Endothelial cell of umbilical vein (primary cell): ENCODE data around the gene KLF2. TPM values are rescaled to one million over a fixed set of nuclear protein-coding genes. Genes with fewer than 3 reads are reported as not detected.

Source experiments
- BruUV-seq: library from RNA; stranded (reverse); fragments of 400-500 nt; replicated peaks from 2 replicates; lab custom pipeline; 2021; lab: Mats Ljungman, UMichigan
- CTCF ChIA-PET: fragments of 300-600, 350-600 bp; sonication (Branson Sonifier 250); formaldehyde crosslinking; loops from one replicate; lab custom pipeline; 2021; ENCODE audit warnings: antibody characterized with exemption, inconsistent platforms; lab: Charles Lee
- POLR2A ChIA-PET: fragments of 300-600, 350-600 bp; sonication (Branson Sonifier 250); formaldehyde crosslinking; loops from one replicate; lab custom pipeline; 2021; ENCODE audit warnings: antibody characterized with exemption, inconsistent platforms; lab: Charles Lee
- DNase-seq: peaks from one replicate; pipeline ENCODE4 v3.0.0-alpha.2; 2011; ENCODE audit warnings: low read depth, low spot score
- FAIRE-seq: peaks from 2 replicates; lab custom pipeline; 2011; peaks lifted over from hg19 to GRCh38; lab: Jason Lieb, UNC
- H2AFZ ChIP-seq: 2 replicates; pipeline ENCODE4 v1.6.0; 2012; ENCODE audit warnings: low read depth, low read length, control low read depth, inconsistent platforms
- H3K27ac ChIP-seq: 2 replicates; pipeline ENCODE4 v1.5.1; 2011; ENCODE audit warnings: low read depth, mild to moderate bottlenecking, control low read depth, low read length, moderate library complexity; ENCODE audit not compliant: insufficient read depth
- H3K27me3 ChIP-seq, 2 experiments: 2 replicates each; pipeline versions ENCODE4 v1.6.0 to v1.6.1; 2011; ENCODE audit warnings: low read length in 2 of 2, mixed read lengths in 1 of 2; ENCODE audit not compliant: control insufficient read depth in 2 of 2, insufficient read depth in 2 of 2
- H3K36me3 ChIP-seq, 2 experiments: 2 replicates in 1 of 2; 3 replicates in 1 of 2; pipeline ENCODE4 v1.5.1; 2011; ENCODE audit warnings: low read length in 2 of 2, mild to moderate bottlenecking in 1 of 2, moderate library complexity in 1 of 2; ENCODE audit not compliant: control insufficient read depth in 2 of 2, insufficient read depth in 2 of 2; ENCODE audit errors: extremely low read depth in 1 of 2
- H3K4me1 ChIP-seq: 3 replicates; pipeline ENCODE4 v1.5.1; 2011; ENCODE audit warnings: mild to moderate bottlenecking, low read length; ENCODE audit not compliant: control insufficient read depth, insufficient read depth; ENCODE audit errors: extremely low read depth
- H3K4me2 ChIP-seq: 2 replicates; pipeline ENCODE4 v1.6.1; 2011; ENCODE audit warnings: low read length, control low read depth, mixed read lengths; ENCODE audit not compliant: insufficient read depth
- H3K4me3 ChIP-seq, 3 experiments: fragments of 200-600 bp in 1 of 3; sonication (generic), shearing (Covaris generic) in 1 of 3; replicated peaks in 1 of 3; 2 replicates each; pipeline ENCODE4 v1.5.1; 2011 to 2016; ENCODE audit warnings: control low read depth in 3 of 3, low read length in 3 of 3, mild to moderate bottlenecking in 2 of 3, inconsistent platforms in 1 of 3, low read depth in 1 of 3, moderate library complexity in 1 of 3; ENCODE audit not compliant: insufficient read depth in 1 of 3
- H3K79me2 ChIP-seq: 2 replicates; pipeline ENCODE4 v1.6.0; 2012; ENCODE audit warnings: low read length, inconsistent platforms; ENCODE audit not compliant: control insufficient read depth, insufficient read depth
- H3K9ac ChIP-seq: replicated peaks from 2 replicates; pipeline ENCODE3; 2011; ENCODE audit warnings: low read length, control low read depth; ENCODE audit not compliant: insufficient read depth; ENCODE audit errors: extremely low read depth
- H3K9me1 ChIP-seq: replicated peaks from 3 replicates; pipeline ENCODE4 v1.6.0; 2011; ENCODE audit warnings: mild to moderate bottlenecking, low read length; ENCODE audit not compliant: control insufficient read depth, insufficient read depth; ENCODE audit errors: extremely low read depth
- H3K9me3 ChIP-seq: replicated peaks from 2 replicates; pipeline ENCODE4 v1.5.1; 2012; ENCODE audit warnings: low read length, inconsistent platforms; ENCODE audit not compliant: control insufficient read depth, insufficient read depth
- H4K20me1 ChIP-seq: replicated peaks from 2 replicates; pipeline ENCODE3; 2011; ENCODE audit warnings: mild to moderate bottlenecking, low read length; ENCODE audit not compliant: control insufficient read depth, insufficient read depth; ENCODE audit errors: extremely low read depth
- MYC ChIP-seq: IDR thresholded peaks from one replicate; pipeline ENCODE4 v1.6.1; 2011; ENCODE audit warnings: mild to moderate bottlenecking, low read depth, low read length
- POLR2AphosphoS5 ChIP-seq: IDR thresholded peaks from 2 replicates; pipeline ENCODE4 v1.6.1; 2012; ENCODE audit warnings: low read depth, mild to moderate bottlenecking, control low read depth, low read length, moderate library complexity; ENCODE audit not compliant: insufficient read depth
- dilution Hi-C: fragments of 300-500 bp; cut with MboI; formaldehyde crosslinking; loops from one replicate; pipeline ENCODE4 v1.15.0; 2019; ENCODE audit warnings: low sequenced_read_pairs; ENCODE audit not compliant: extremely low pct_ligation_motif_present
- intact Hi-C: fragments of 100-400 bp; cut with micrococcal nuclease; formaldehyde crosslinking; loops from one replicate; pipeline ENCODE4 v1.10.0; 2022
- polyA plus RNA-seq, 4 experiments: library from polyadenylated mRNA; depleted of rRNA in 3 of 4; stranded (reverse) in 3 of 4; unstranded in 1 of 4; fragments of >200 nt; gene quantifications; 2 replicates each; pipeline versions ENCODE4 v1.2.1 to v1.2.3, GENCODE V29; 2011 to 2012; ENCODE audit warnings: missing spikeins in 1 of 4
- total RNA-seq: library from RNA; stranded (reverse); gene quantifications from 2 replicates; pipeline ENCODE4 v1.2.3, GENCODE V29; 2021
- TF ChIP-seq, protein P1 (sequence below): IDR thresholded peaks from 2 replicates; pipeline ENCODE4 v1.6.1; 2011; ENCODE audit not compliant: insufficient read depth, insufficient read length
- TF ChIP-seq, protein P2 (sequence below), 2 donors: IDR thresholded peaks; 1 replicate in 1 of 2; 2 replicates in 1 of 2; pipeline ENCODE4 v1.5.1; 2011; ENCODE audit warnings: low read length in 2 of 2, mild to moderate bottlenecking in 2 of 2, moderate library complexity in 2 of 2, control low read depth in 1 of 2, inconsistent platforms in 1 of 2, low read depth in 1 of 2; ENCODE audit not compliant: insufficient read depth in 1 of 2; ENCODE audit errors: extremely low read depth in 1 of 2

KLF2 gene
- total and polyA plus RNA-seq, 2 donors (not counting 3 experiments of a cell fraction or from before 2014, with no cell fraction given): 23.4 to 30.3 TPM

DNA sequence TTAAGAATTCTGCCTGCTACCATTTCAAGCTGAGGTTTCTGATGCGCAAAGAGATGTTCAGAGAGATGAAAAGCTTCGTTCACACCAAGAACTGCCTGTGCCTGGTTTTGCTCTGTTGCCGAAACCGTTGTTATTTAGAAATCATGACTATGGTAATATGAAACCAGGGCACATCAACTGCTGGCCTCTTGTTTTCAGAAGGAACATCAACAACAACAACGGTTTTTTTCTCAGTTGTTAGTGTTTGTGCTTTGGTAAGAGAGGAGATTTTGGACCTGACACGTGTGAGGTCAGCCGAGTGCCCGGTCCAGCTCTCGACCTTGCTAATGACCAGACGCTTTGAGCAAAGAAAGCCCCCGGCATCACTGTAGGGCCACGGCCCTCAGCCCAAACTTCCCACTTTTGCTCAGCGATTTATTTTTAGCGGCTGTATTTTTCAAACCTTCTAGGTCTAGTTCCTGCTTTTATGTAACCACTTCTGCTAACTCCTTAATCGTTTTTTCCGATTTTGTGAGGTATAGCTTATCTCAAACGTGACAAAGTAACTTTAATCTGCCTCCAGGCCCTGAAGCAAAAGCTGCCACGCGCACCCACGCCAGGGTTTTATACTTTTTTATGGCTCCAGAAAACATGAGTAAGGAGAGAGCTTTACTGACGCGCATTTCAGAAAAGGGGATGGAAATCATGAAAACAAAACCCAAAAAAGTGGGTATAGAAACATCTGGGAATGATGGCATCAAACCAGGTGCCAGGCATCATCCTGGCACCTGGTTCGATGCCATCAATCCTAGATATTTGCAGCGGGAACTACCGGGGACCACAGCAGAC is 42.0 kb downstream of the KLF2 start:
- H3K4me2 ChIP-seq: no peak overlapping the region
- intact Hi-C loops: no loop called here
- TF ChIP-seq, protein P1, sequence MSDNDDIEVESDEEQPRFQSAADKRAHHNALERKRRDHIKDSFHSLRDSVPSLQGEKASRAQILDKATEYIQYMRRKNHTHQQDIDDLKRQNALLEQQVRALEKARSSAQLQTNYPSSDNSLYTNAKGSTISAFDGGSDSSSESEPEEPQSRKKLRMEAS: no peak
- TF ChIP-seq POLR2AphosphoS5 (no peak), MYC (no peak)

DNA sequence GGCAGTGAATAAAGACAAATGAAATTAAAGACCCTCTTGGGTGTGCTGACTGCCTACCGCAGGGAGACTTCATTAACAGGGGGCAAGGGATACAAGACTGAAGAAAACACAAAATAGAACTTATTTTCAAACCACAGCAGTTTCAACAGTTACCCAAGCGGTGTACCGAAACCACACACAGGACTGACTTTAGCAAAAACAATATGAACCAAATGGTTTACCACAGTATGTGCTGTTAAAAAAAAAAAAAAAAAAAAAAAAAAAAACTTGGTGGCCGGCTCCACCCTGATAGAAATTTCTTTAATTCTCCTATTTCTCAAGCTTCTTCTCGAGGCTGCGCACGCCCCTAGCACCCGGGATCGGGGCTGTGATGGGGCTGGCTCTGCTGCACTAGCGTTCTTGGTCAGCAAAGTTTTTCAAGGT is 42.6 kb downstream of the KLF2 start:
- Histone ChIP-seq H3K9ac (no peak overlapping the region), H3K27ac (no peak overlapping the region), H3K9me1 (no peaks in the 10 kb centered on the region), H3K36me3 (no peaks in the 10 kb centered on the region), H3K27me3 (no peaks in the 10 kb centered on the region), H3K4me1 (no peaks in the 10 kb centered on the region), H3K79me2 (no peaks in the 10 kb centered on the region), H2AFZ (no peak overlapping the region), H3K4me2 (no peak overlapping the region), H4K20me1 (no peaks in the 10 kb centered on the region), H3K9me3 (no peaks in the 10 kb centered on the region), H3K4me3 (no peak overlapping the region)
- DNase-seq (no peak), FAIRE-seq (no peak)
- no TSS peak for BruUV-seq
- ChIA-PET POLR2A (no interaction called here), CTCF (interaction anchor here (1.1 kb wide), 1 partner anchor 9 kb away, joined by 3 read pairs; no protein-coding TSS in a partner anchor)
- TF ChIP-seq, protein P2, sequence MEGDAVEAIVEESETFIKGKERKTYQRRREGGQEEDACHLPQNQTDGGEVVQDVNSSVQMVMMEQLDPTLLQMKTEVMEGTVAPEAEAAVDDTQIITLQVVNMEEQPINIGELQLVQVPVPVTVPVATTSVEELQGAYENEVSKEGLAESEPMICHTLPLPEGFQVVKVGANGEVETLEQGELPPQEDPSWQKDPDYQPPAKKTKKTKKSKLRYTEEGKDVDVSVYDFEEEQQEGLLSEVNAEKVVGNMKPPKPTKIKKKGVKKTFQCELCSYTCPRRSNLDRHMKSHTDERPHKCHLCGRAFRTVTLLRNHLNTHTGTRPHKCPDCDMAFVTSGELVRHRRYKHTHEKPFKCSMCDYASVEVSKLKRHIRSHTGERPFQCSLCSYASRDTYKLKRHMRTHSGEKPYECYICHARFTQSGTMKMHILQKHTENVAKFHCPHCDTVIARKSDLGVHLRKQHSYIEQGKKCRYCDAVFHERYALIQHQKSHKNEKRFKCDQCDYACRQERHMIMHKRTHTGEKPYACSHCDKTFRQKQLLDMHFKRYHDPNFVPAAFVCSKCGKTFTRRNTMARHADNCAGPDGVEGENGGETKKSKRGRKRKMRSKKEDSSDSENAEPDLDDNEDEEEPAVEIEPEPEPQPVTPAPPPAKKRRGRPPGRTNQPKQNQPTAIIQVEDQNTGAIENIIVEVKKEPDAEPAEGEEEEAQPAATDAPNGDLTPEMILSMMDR (IDR thresholded peaks at IDR 0.05; ENCODE audit: extremely low read depth in 1 of 2, insufficient read depth in 1 of 2, low read depth in 1 of 2, low read length in 2 of 2): no peak
- dilution Hi-C loops: loop anchor here (25.0 kb wide), 1 partner anchor 155 kb away; no protein-coding TSS in a partner anchor
- intact Hi-C loops: no loop called here

More for the DNA sequence above, 42.0 kb downstream of the KLF2 start:
- no peak for DNase-seq
- H3K9me1 ChIP-seq: no peaks in the 10 kb centered on the region
- H3K9ac ChIP-seq: no peak overlapping the region
- no peaks in the 10 kb centered on the region for H3K4me1 ChIP-seq
- H2AFZ ChIP-seq: no peak overlapping the region
- H3K4me3 ChIP-seq: no peak overlapping the region
- no TSS peak for BruUV-seq
- no peaks in the 10 kb centered on the region for H4K20me1 ChIP-seq
- CTCF ChIA-PET: interaction anchor here (1.1 kb wide), 2 partner anchors 10 to 123 kb away, joined by 3 read pairs; no protein-coding TSS in a partner anchor
- H3K27ac ChIP-seq: no peak overlapping the region
- H3K9me3 ChIP-seq: no peaks in the 10 kb centered on the region
- POLR2A ChIA-PET: no interaction called here
- no peaks in the 10 kb centered on the region for H3K36me3 ChIP-seq
- FAIRE-seq: no peak
- dilution Hi-C loops: loop anchor here (25.0 kb wide), 1 partner anchor 154 kb away; no protein-coding TSS in a partner anchor
- no peaks in the 10 kb centered on the region for H3K27me3 ChIP-seq
- H3K79me2 ChIP-seq: no peaks in the 10 kb centered on the region
